Nephron progenitor cell (in vitro differentiated cells): ENCODE results near the gene LRP1B.
"Not testable (repeated sequence)": the region's sequence is repeated elsewhere in the genome, so short reads cannot be mapped to it uniquely, and the experiment has no call there.

ENCODE experiments used
- DNase-seq: peaks from one replicate; pipeline ENCODE4 v3.0.0; 2021
- H3K27ac Mint-ChIP-seq: 2 replicates; pipeline ENCODE4 v1.8.0; 2021; ENCODE audit warnings: mild to moderate bottlenecking, moderate library complexity, mixed read lengths
- H3K27me3 Mint-ChIP-seq: 2 replicates; pipeline ENCODE4 v1.8.0; 2021; ENCODE audit warnings: mild to moderate bottlenecking, low read depth, mixed read lengths; ENCODE audit not compliant: poor library complexity
- H3K36me3 Mint-ChIP-seq: 2 replicates; pipeline ENCODE4 v1.8.0; 2021; ENCODE audit warnings: low read depth, mixed read lengths
- H3K4me1 Mint-ChIP-seq: 2 replicates; pipeline ENCODE4 v1.8.0; 2021; ENCODE audit warnings: mixed read lengths
- H3K4me3 Mint-ChIP-seq: 2 replicates; pipeline ENCODE4 v1.8.0; 2021; ENCODE audit warnings: mild to moderate bottlenecking, moderate library complexity, mixed read lengths
- H3K9me3 Mint-ChIP-seq: 2 replicates; pipeline ENCODE4 v1.8.0; 2021; ENCODE audit warnings: mild to moderate bottlenecking, moderate library complexity, mixed read lengths
- TF ChIP-seq, protein P1 (sequence below): fragments of 200-600 bp; sonication (generic); IDR thresholded peaks from 2 replicates; pipeline ENCODE4 v1.5.0; 2021; ENCODE audit warnings: antibody characterized with exemption

The LRP1B gene

GRCh38 chr2:140565756-140566155, 1565.1 kb downstream of the LRP1B start:
- TF ChIP-seq, protein P1, sequence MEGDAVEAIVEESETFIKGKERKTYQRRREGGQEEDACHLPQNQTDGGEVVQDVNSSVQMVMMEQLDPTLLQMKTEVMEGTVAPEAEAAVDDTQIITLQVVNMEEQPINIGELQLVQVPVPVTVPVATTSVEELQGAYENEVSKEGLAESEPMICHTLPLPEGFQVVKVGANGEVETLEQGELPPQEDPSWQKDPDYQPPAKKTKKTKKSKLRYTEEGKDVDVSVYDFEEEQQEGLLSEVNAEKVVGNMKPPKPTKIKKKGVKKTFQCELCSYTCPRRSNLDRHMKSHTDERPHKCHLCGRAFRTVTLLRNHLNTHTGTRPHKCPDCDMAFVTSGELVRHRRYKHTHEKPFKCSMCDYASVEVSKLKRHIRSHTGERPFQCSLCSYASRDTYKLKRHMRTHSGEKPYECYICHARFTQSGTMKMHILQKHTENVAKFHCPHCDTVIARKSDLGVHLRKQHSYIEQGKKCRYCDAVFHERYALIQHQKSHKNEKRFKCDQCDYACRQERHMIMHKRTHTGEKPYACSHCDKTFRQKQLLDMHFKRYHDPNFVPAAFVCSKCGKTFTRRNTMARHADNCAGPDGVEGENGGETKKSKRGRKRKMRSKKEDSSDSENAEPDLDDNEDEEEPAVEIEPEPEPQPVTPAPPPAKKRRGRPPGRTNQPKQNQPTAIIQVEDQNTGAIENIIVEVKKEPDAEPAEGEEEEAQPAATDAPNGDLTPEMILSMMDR: no peak
- no peaks in the 10 kb centered on the region for H3K36me3 Mint-ChIP-seq
- no peaks in the 10 kb centered on the region for H3K27me3 Mint-ChIP-seq
- DNase-seq: no peak
- no peaks in the 10 kb centered on the region for H3K9me3 Mint-ChIP-seq
- no peaks in the 10 kb centered on the region for H3K4me1 Mint-ChIP-seq
- no peak overlapping the region for H3K4me3 Mint-ChIP-seq
- no peak overlapping the region for H3K27ac Mint-ChIP-seq

- Mint-ChIP-seq H3K4me3 (no peak overlapping the region), H3K27ac (no peak overlapping the region), H3K4me1 (peaks cover 10% of the 10 kb centered on the region), H3K9me3 (no peaks in the 10 kb centered on the region), H3K36me3 (no peaks in the 10 kb centered on the region), H3K27me3 (no peaks in the 10 kb centered on the region)
- TF ChIP-seq, protein P1: no peak
- no peak for DNase-seq
These were observed 1575.1 kb downstream of the LRP1B start for GRCh38 chr2:140555701-140556100.

DNA sequence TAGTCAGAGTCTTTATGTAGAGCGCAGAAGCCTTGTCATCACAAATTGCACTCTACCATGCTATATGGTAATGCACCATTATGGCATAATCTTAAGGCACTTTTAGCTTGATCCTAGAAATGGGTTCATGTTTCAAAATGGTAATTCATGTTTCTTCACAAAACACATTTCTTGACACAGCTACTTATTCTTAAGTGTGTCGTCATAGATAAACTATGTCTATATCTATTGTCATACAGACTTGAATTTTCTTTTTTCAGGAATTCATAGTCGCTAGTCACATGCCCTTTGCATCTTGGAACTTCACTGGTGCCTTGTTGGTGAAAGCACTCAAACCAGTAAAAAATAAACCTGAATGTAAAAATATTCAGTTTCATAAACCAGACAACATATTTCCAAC, 1578.2 kb downstream of the LRP1B start:
- H3K36me3 Mint-ChIP-seq: no peaks in the 10 kb centered on the region

GRCh38 chr2:140551287-140551686, 1579.5 kb downstream of the LRP1B start:
- Mint-ChIP-seq H3K36me3 (no peaks in the 10 kb centered on the region), H3K27ac (peak overlapping the region; percentile 83), H3K4me1 (peaks cover 18% of the 10 kb centered on the region), H3K9me3 (no peaks in the 10 kb centered on the region), H3K4me3 (no peak overlapping the region), H3K27me3 (no peaks in the 10 kb centered on the region)
- DNase-seq: no peak
- TF ChIP-seq, protein P1: no peak

More for the DNA sequence above, 1578.2 kb downstream of the LRP1B start:
- TF ChIP-seq, protein P1: no peak
- no peaks in the 10 kb centered on the region for H3K27me3 Mint-ChIP-seq
- no peaks in the 10 kb centered on the region for H3K9me3 Mint-ChIP-seq
- H3K4me1 Mint-ChIP-seq: peaks cover 18% of the 10 kb centered on the region
- DNase-seq: no peak
- no peak overlapping the region for H3K4me3 Mint-ChIP-seq
- no peak overlapping the region for H3K27ac Mint-ChIP-seq

DNA sequence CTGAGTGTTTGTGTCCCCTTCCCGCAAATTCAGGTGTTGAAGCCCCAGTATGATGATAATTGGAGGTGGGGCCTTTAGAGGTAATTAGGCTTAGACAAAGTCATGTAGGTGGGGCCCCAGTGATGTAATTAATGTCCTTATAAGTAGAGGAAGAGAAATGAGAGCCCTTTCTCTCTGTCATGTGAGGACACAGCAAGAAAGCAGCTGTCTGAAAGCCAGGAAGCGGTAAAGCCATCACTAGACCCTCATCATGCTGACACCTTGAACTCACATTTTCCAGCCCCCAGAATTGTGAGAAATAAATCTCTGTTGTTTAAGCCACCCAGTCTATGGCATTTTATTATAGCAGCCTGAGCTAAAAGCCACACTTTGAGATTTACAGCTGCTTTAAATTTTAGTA, 1580.0 kb downstream of the LRP1B start:
- Mint-ChIP-seq H3K36me3 (no peaks in the 10 kb centered on the region), H3K27ac (no peak overlapping the region), H3K27me3 (no peaks in the 10 kb centered on the region)

GRCh38 chr2:140544769-140545168, 1586.0 kb downstream of the LRP1B start:
- not testable (repeated sequence) for DNase-seq, H3K4me3 Mint-ChIP-seq, H3K36me3 Mint-ChIP-seq, H3K27me3 Mint-ChIP-seq, H3K27ac Mint-ChIP-seq, H3K4me1 Mint-ChIP-seq, H3K9me3 Mint-ChIP-seq

More for the DNA sequence above, 1580.0 kb downstream of the LRP1B start:
- no peak for DNase-seq
- no peak overlapping the region for H3K4me3 Mint-ChIP-seq
- peaks cover 18% of the 10 kb centered on the region for H3K4me1 Mint-ChIP-seq
- TF ChIP-seq, protein P1: no peak
- H3K9me3 Mint-ChIP-seq: no peaks in the 10 kb centered on the region
